A549 (cell line): Measurements from ENCODE around the gene CREM. TPM values are rescaled to one million over a fixed set of nuclear protein-coding genes. Genes with fewer than 3 reads are reported as not detected.

Experiments used
- ATAC-seq, 2 experiments: fragments of 200-7000 bp in 1 of 2; fragments of >200 bp in 1 of 2; cut with Nextera tagmentation in 1 of 2; cut with Tn5 transposase in 1 of 2; 3 replicates each; pipeline versions ENCODE4 v1.8.0 to v1.9.1; 2018 to 2020; ENCODE audit warnings: mild to moderate bottlenecking in 1 of 2, moderate library complexity in 1 of 2
- CTCF ChIA-PET: fragments of 300-600 bp; sonication (Branson Sonifier 250); formaldehyde crosslinking; extraction: SDS; loops from one replicate; lab custom pipeline; 2021; ENCODE audit warnings: antibody characterized with exemption, inconsistent platforms; lab: Yijun Ruan, JAX
- POLR2A ChIA-PET: fragments of 350-600 bp; formaldehyde crosslinking; extraction: SDS; loops from one replicate; lab custom pipeline; 2021; ENCODE audit warnings: antibody characterized with exemption, inconsistent platforms; lab: Yijun Ruan, JAX
- DNase-seq, 2 experiments: peaks; one replicate each; pipeline versions ENCODE4 v3.0.0 to v3.0.0-alpha.2; 2011 to 2016; ENCODE audit warnings: low read depth in 1 of 2, low spot score in 1 of 2
- FAIRE-seq: peaks from 2 replicates; lab custom pipeline; 2011; peaks lifted over from hg19 to GRCh38; lab: Jason Lieb, UNC
- H3K27ac ChIP-seq, 2 experiments: fragments of >200 bp; sonication (Bioruptor Twin); formaldehyde crosslinking; 3 replicates each; pipeline ENCODE4 v1.5.1; 2016 to 2017
- H3K4me1 ChIP-seq: fragments of >200 bp; sonication (Bioruptor Twin); formaldehyde crosslinking; 3 replicates; pipeline ENCODE4 v1.6.1; 2016
- H3K4me2 ChIP-seq: fragments of >200 bp; sonication (Bioruptor Twin); formaldehyde crosslinking; 3 replicates; pipeline ENCODE4 v1.6.1; 2016
- H3K4me3 ChIP-seq: fragments of >200 bp; sonication (Bioruptor Twin); formaldehyde crosslinking; 3 replicates; pipeline ENCODE4 v1.5.1; 2016
- H3K9me3 ChIP-seq: fragments of >200 bp; sonication (Bioruptor Twin); formaldehyde crosslinking; 3 replicates; pipeline ENCODE4 v1.6.1; 2016
- ATOH8 ChIP-seq: fragments of 250-450 bp; sonication (Bioruptor Pico); IDR thresholded peaks from 2 replicates; pipeline ENCODE4 v1.5.0; 2020; ENCODE audit warnings: low read depth, mild to moderate bottlenecking, moderate library complexity
- BHLHE40 ChIP-seq: IDR thresholded peaks from 2 replicates; pipeline ENCODE4 v1.6.1; 2012; ENCODE audit warnings: low read depth, low read length, inconsistent platforms
- CBX8 ChIP-seq: fragments of 200-600 bp; sonication (generic); IDR thresholded peaks from 2 replicates; pipeline ENCODE4 v1.6.1; 2016
- CEBPB ChIP-seq, 2 experiments: fragments of >200 bp in 1 of 2; sonication (Bioruptor Twin) in 1 of 2; formaldehyde crosslinking in 1 of 2; IDR thresholded peaks; 2 replicates each; pipeline ENCODE4 v1.6.1; 2012 to 2016
- CHD2 ChIP-seq: fragments of 150-350 bp; IDR thresholded peaks from 2 replicates; pipeline ENCODE4 v1.6.1; 2014; ENCODE audit warnings: low read length; ENCODE audit not compliant: partially characterized antibody
- CHD4 ChIP-seq: fragments of 200-600 bp; sonication (generic); IDR thresholded peaks from 2 replicates; pipeline ENCODE4 v1.6.1; 2016; ENCODE audit warnings: antibody characterized with exemption, mild to moderate bottlenecking, borderline replicate concordance
- E2F6 ChIP-seq: IDR thresholded peaks from 2 replicates; pipeline ENCODE4 v1.6.1; 2012; ENCODE audit warnings: low read depth, borderline replicate concordance
- EHMT2 ChIP-seq: fragments of 200-600 bp; sonication (generic); IDR thresholded peaks from 2 replicates; pipeline ENCODE4 v1.6.1; 2016; ENCODE audit warnings: antibody characterized with exemption, low read depth, mild to moderate bottlenecking, moderate library complexity
- EP300 ChIP-seq, 2 experiments: fragments of >200 bp; sonication (Bioruptor Twin); formaldehyde crosslinking; IDR thresholded peaks; 2 replicates in 1 of 2; 3 replicates in 1 of 2; pipeline ENCODE4 v1.6.1; 2016 to 2017
- ESRRA ChIP-seq: fragments of 150-350 bp; IDR thresholded peaks from 2 replicates; pipeline ENCODE4 v1.6.1; 2014; ENCODE audit warnings: mild to moderate bottlenecking, low read length, borderline replicate concordance
- FOSL2 ChIP-seq, 2 experiments: fragments of 450-650 bp in 1 of 2; fragments of >200 bp in 1 of 2; sonication (Bioruptor Twin) in 1 of 2; formaldehyde crosslinking; IDR thresholded peaks; 2 replicates each; pipeline versions ENCODE4 v1.5.0 to v1.6.1; 2016 to 2020; ENCODE audit warnings: mild to moderate bottlenecking in 1 of 2, moderate library complexity in 1 of 2
- FOXS1 ChIP-seq: fragments of 250-450 bp; sonication (Bioruptor Pico); IDR thresholded peaks from 2 replicates; pipeline ENCODE4 v1.5.0; 2020; ENCODE audit warnings: mild to moderate bottlenecking, moderate library complexity
- GATA3 ChIP-seq: IDR thresholded peaks from 2 replicates; pipeline ENCODE4 v1.6.1; 2012; ENCODE audit warnings: borderline replicate concordance
- HDAC2 ChIP-seq: fragments of 200-600 bp; sonication (generic); IDR thresholded peaks from 2 replicates; pipeline ENCODE4 v1.6.1; 2016
- HEYL ChIP-seq: fragments of 250-450 bp; sonication (Bioruptor Pico); IDR thresholded peaks from 2 replicates; pipeline ENCODE4 v1.8.0; 2021; ENCODE audit warnings: mild to moderate bottlenecking, moderate library complexity
- HMGXB4 ChIP-seq: fragments of 250-450 bp; sonication (Bioruptor Pico); IDR thresholded peaks from 2 replicates; pipeline ENCODE4 v1.5.0; 2021; ENCODE audit warnings: mild to moderate bottlenecking, moderate library complexity, borderline replicate concordance
- HOXB13 ChIP-seq: fragments of 250-450 bp; sonication (Bioruptor Pico); IDR thresholded peaks from 2 replicates; pipeline ENCODE4 v1.5.0; 2020; ENCODE audit warnings: low read depth, mild to moderate bottlenecking, moderate library complexity
- JUN ChIP-seq, 2 experiments: fragments of >200 bp; sonication (Bioruptor Twin); formaldehyde crosslinking; IDR thresholded peaks; 2 replicates in 1 of 2; 3 replicates in 1 of 2; pipeline ENCODE4 v1.6.1; 2016 to 2017
- KDM1A ChIP-seq: fragments of 200-600 bp; sonication (generic); IDR thresholded peaks from 2 replicates; pipeline ENCODE4 v1.6.1; 2016; ENCODE audit warnings: low read depth, mild to moderate bottlenecking
- MAFK ChIP-seq: fragments of 450-650 bp; IDR thresholded peaks from 2 replicates; pipeline ENCODE4 v1.6.1; 2014; ENCODE audit not compliant: partially characterized antibody
- MAZ ChIP-seq: fragments of 150-350 bp; IDR thresholded peaks from 2 replicates; pipeline ENCODE4 v1.6.1; 2014; ENCODE audit warnings: antibody characterized with exemption, low read depth, low read length, borderline replicate concordance
- NPAS2 ChIP-seq: fragments of 250-450 bp; sonication (Bioruptor Pico); IDR thresholded peaks from 2 replicates; pipeline ENCODE4 v1.8.0; 2022; ENCODE audit warnings: mild to moderate bottlenecking, moderate library complexity, borderline replicate concordance
- PHF8 ChIP-seq: fragments of 200-600 bp; sonication (generic); IDR thresholded peaks from 2 replicates; pipeline ENCODE4 v1.6.1; 2016; ENCODE audit warnings: low read depth, mild to moderate bottlenecking, antibody characterized with exemption, moderate library complexity, borderline replicate concordance
- RARB ChIP-seq: fragments of 250-450 bp; sonication (Bioruptor Pico); IDR thresholded peaks from 2 replicates; pipeline ENCODE4 v1.8.0; 2021; ENCODE audit warnings: mild to moderate bottlenecking, moderate library complexity
- RFX5 ChIP-seq: fragments of 450-650 bp; IDR thresholded peaks from 2 replicates; pipeline ENCODE4 v1.7.1; 2014; ENCODE audit warnings: antibody characterized with exemption, mild to moderate bottlenecking, moderate library complexity
- RNF2 ChIP-seq: fragments of 200-600 bp; sonication (generic); IDR thresholded peaks from 2 replicates; pipeline ENCODE4 v1.6.1; 2016; ENCODE audit warnings: low read depth, mild to moderate bottlenecking, antibody characterized with exemption, moderate library complexity, borderline replicate concordance
- SREBF2 ChIP-seq: fragments of 450-650 bp; IDR thresholded peaks from 2 replicates; pipeline ENCODE4 v1.6.1; 2014; ENCODE audit warnings: mild to moderate bottlenecking, moderate library complexity
- ZFP36 ChIP-seq: fragments of 450-650 bp; IDR thresholded peaks from 2 replicates; pipeline ENCODE4 v1.6.1; 2014; ENCODE audit warnings: borderline replicate concordance; ENCODE audit not compliant: partially characterized antibody
- ZNF302 ChIP-seq: fragments of 250-450 bp; sonication (Bioruptor Pico); IDR thresholded peaks from 2 replicates; pipeline ENCODE4 v1.9.0; 2021; ENCODE audit warnings: inconsistent platforms, mild to moderate bottlenecking, moderate library complexity
- ZSCAN20 ChIP-seq: fragments of 250-450 bp; sonication (Bioruptor Pico); IDR thresholded peaks from 2 replicates; pipeline ENCODE4 v1.8.0; 2022; ENCODE audit warnings: mild to moderate bottlenecking, moderate library complexity
- WGBS: methylation state at CpG from one replicate; pipeline ENCODE4 v1.1.6; 2017; ENCODE audit errors: missing lambda C conversion rate; 5-methylcytosine and 5-hydroxymethylcytosine counted together
- polyA plus RNA-seq, 4 experiments: library from polyadenylated mRNA; depleted of rRNA in 3 of 4; stranded (reverse); fragments of >200 nt; fragmentation: RNase III in 1 of 4; extraction: RNeasy Plus Mini Kit Qiagen cat#74134 plus additional on column Dnase treatment in 1 of 4; gene quantifications; 2 replicates in 3 of 4; 3 replicates in 1 of 4; pipeline ENCODE4 v1.2.3, GENCODE V29; 2011 to 2017
- TF ChIP-seq, protein P1 (sequence below): IDR thresholded peaks from 2 replicates; pipeline ENCODE4 v1.6.1; 2012

The CREM gene
- polyA plus RNA-seq, 2 of the 4 experiments (the other 2 are of a cell fraction) = 53.3 to 112 TPM

DNA sequence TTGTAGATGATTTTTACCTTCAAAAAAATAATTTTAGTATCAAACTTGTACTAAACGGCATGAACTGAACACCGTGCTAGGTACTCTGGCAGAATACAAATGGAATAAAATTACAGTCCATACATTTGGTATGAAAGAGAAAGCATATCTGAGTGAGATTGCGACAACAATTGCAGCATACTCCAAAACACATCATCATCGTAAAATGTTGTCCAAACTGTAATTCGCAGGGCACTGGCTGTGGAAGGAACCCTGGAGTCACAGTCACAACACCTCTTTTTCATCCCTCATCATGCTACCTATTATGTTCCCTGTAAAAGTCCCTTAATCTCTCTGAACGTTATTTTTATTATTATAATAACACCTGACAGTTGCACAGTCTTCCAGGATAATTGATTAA lies 13.5 kb downstream of the CREM start:
- Histone ChIP-seq H3K9me3 (no peaks in the 10 kb centered on the region), H3K27ac (no peak overlapping the region), H3K4me2 (no peak overlapping the region), H3K4me3 (no peak overlapping the region), H3K4me1 (no peaks in the 10 kb centered on the region)
- FAIRE-seq = no peak
- ChIA-PET CTCF (no interaction called here), POLR2A (no interaction called here)
- 90% methylated on average over 6 of the region's 6 CpGs for WGBS
- no peak for DNase-seq
- TF ChIP-seq ATOH8 (CRISPR knock-in tag) (no peak), CEBPB (IDR thresholded peaks at IDR 0.05) (no peak), HMGXB4 (CRISPR knock-in tag) (no peak), CHD2 (no peak), ZFP36 (no peak), MAFK (no peak), HDAC2 (no peak), ZNF302 (CRISPR knock-in tag) (no peak), EHMT2 (no peak), MAZ (no peak), PHF8 (no peak), SREBF2 (no peak), JUN (IDR thresholded peaks at IDR 0.05) (no peak), BHLHE40 (no peak), NPAS2 (CRISPR knock-in tag) (no peak), ESRRA (no peak), ZSCAN20 (CRISPR knock-in tag) (no peak), CBX8 (no peak), GATA3 (no peak)
- TF ChIP-seq, protein P1, sequence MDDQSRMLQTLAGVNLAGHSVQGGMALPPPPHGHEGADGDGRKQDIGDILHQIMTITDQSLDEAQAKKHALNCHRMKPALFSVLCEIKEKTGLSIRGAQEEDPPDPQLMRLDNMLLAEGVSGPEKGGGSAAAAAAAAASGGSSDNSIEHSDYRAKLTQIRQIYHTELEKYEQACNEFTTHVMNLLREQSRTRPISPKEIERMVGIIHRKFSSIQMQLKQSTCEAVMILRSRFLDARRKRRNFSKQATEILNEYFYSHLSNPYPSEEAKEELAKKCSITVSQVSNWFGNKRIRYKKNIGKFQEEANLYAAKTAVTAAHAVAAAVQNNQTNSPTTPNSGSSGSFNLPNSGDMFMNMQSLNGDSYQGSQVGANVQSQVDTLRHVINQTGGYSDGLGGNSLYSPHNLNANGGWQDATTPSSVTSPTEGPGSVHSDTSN = no peak
- TF ChIP-seq, all 56 proteins: peak for 0
- no peak for ATAC-seq

GRCh38 chr10:35140727-35141126 lies 14.1 kb downstream of the CREM start:
- no peak for FAIRE-seq
- Histone ChIP-seq H3K4me2 (no peak overlapping the region), H3K27ac (no peak overlapping the region), H3K9me3 (no peaks in the 10 kb centered on the region), H3K4me3 (no peak overlapping the region), H3K4me1 (no peaks in the 10 kb centered on the region)
- no peak for TF ChIP-seq PHF8
- no peak for TF ChIP-seq GATA3
- no peak for TF ChIP-seq KDM1A
- no peak for TF ChIP-seq RFX5
- TF ChIP-seq FOXS1 (CRISPR knock-in tag) = no peak
- no peak for TF ChIP-seq CHD4
- TF ChIP-seq E2F6 = no peak
- TF ChIP-seq ESRRA = no peak
- no peak for TF ChIP-seq ATOH8 (CRISPR knock-in tag)
- TF ChIP-seq FOSL2 (IDR thresholded peaks at IDR 0.05) = no peak
- no peak for TF ChIP-seq FOSL2 (CRISPR knock-in tag; IDR thresholded peaks at IDR 0.05)
- no peak for TF ChIP-seq EP300 (IDR thresholded peaks at IDR 0.05)
- no peak for TF ChIP-seq RARB (CRISPR knock-in tag)
- no peak for TF ChIP-seq CEBPB (IDR thresholded peaks at IDR 0.05)
- TF ChIP-seq RNF2 = no peak
- no peak for TF ChIP-seq HOXB13 (CRISPR knock-in tag)
- TF ChIP-seq NPAS2 (CRISPR knock-in tag) = no peak
- TF ChIP-seq HEYL (CRISPR knock-in tag) = no peak
- TF ChIP-seq SREBF2 = no peak
- WGBS = 85% methylated on average over 3 of the region's 3 CpGs
- POLR2A ChIA-PET = no interaction called here
- no peak for ATAC-seq
- DNase-seq = no peak
- CTCF ChIA-PET = no interaction called here
